Ishikawa (cell line): ENCODE data around the gene RBBP6.
A peak's percentile ranks its signal among the peaks of the same experiment; 100 is the strongest.

Experiments used
- CEBPB ChIP-seq: IDR thresholded peaks from 2 replicates; pipeline ENCODE4 v1.6.1; 2012
- CREB1 ChIP-seq: IDR thresholded peaks from 2 replicates; pipeline ENCODE4 v1.6.1; 2012; ENCODE audit warnings: low read depth
- EGR1 ChIP-seq: IDR thresholded peaks from 2 replicates; pipeline ENCODE4 v1.6.1; 2012
- EP300 ChIP-seq: IDR thresholded peaks from 2 replicates; pipeline ENCODE4 v1.6.1; 2012; ENCODE audit warnings: borderline replicate concordance
- FOXM1 ChIP-seq: IDR thresholded peaks from 2 replicates; pipeline ENCODE4 v1.6.1; 2012; ENCODE audit warnings: low read depth, borderline replicate concordance
- NFIC ChIP-seq: IDR thresholded peaks from 2 replicates; pipeline ENCODE4 v1.6.1; 2012
- RAD21 ChIP-seq: IDR thresholded peaks from 2 replicates; pipeline ENCODE4 v1.6.1; 2012; ENCODE audit warnings: low read depth
- TAF1 ChIP-seq: IDR thresholded peaks from 2 replicates; pipeline ENCODE4 v1.6.1; 2012; ENCODE audit warnings: low read depth, mild to moderate bottlenecking
- TCF12 ChIP-seq: IDR thresholded peaks from 2 replicates; pipeline ENCODE4 v1.6.1; 2012; ENCODE audit warnings: low read depth
- TEAD4 ChIP-seq: IDR thresholded peaks from 2 replicates; pipeline ENCODE4 v1.6.1; 2012
- YY1 ChIP-seq: IDR thresholded peaks from 2 replicates; pipeline ENCODE4 v1.6.1; 2012; ENCODE audit warnings: low read depth
- ZBTB7A ChIP-seq: IDR thresholded peaks from 2 replicates; pipeline ENCODE4 v1.6.1; 2012; ENCODE audit warnings: low read depth
- TF ChIP-seq, protein P1 (sequence below): IDR thresholded peaks from 2 replicates; pipeline ENCODE4 v1.6.1; 2012; ENCODE audit warnings: low read depth, mild to moderate bottlenecking
- TF ChIP-seq, protein P2 (sequence below): IDR thresholded peaks from 2 replicates; pipeline ENCODE4 v1.6.1; 2012
- TF ChIP-seq, protein P3 (sequence below): IDR thresholded peaks from 2 replicates; pipeline ENCODE4 v1.6.1; 2012

Gene RBBP6

DNA sequence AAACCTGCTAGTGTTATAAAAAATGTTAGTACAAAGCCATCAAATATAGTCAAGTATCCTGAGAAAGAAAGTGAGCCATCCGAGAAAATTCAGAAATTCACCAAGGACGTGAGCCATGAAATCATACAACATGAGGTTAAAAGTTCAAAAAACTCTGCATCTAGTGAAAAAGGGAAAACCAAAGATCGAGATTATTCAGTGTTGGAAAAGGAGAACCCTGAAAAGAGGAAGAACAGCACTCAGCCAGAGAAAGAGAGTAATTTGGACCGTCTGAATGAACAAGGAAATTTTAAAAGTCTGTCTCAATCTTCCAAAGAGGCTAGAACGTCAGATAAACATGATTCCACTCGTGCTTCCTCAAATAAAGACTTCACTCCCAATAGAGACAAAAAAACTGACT is 31.7 kb downstream of the RBBP6 start:
- TF ChIP-seq EGR1 (no peak), TEAD4 (no peak), TCF12 (no peak), FOXM1 (no peak), EP300 (no peak), RAD21 (no peak), NFIC (no peak), TAF1 (no peak), ZBTB7A (no peak), YY1 (no peak), CEBPB (no peak), CREB1 (no peak)
- TF ChIP-seq, protein P1, sequence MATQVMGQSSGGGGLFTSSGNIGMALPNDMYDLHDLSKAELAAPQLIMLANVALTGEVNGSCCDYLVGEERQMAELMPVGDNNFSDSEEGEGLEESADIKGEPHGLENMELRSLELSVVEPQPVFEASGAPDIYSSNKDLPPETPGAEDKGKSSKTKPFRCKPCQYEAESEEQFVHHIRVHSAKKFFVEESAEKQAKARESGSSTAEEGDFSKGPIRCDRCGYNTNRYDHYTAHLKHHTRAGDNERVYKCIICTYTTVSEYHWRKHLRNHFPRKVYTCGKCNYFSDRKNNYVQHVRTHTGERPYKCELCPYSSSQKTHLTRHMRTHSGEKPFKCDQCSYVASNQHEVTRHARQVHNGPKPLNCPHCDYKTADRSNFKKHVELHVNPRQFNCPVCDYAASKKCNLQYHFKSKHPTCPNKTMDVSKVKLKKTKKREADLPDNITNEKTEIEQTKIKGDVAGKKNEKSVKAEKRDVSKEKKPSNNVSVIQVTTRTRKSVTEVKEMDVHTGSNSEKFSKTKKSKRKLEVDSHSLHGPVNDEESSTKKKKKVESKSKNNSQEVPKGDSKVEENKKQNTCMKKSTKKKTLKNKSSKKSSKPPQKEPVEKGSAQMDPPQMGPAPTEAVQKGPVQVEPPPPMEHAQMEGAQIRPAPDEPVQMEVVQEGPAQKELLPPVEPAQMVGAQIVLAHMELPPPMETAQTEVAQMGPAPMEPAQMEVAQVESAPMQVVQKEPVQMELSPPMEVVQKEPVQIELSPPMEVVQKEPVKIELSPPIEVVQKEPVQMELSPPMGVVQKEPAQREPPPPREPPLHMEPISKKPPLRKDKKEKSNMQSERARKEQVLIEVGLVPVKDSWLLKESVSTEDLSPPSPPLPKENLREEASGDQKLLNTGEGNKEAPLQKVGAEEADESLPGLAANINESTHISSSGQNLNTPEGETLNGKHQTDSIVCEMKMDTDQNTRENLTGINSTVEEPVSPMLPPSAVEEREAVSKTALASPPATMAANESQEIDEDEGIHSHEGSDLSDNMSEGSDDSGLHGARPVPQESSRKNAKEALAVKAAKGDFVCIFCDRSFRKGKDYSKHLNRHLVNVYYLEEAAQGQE, result no peak
- TF ChIP-seq, protein P2, sequence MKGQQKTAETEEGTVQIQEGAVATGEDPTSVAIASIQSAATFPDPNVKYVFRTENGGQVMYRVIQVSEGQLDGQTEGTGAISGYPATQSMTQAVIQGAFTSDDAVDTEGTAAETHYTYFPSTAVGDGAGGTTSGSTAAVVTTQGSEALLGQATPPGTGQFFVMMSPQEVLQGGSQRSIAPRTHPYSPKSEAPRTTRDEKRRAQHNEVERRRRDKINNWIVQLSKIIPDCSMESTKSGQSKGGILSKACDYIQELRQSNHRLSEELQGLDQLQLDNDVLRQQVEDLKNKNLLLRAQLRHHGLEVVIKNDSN, result no peak
- TF ChIP-seq, protein P3, sequence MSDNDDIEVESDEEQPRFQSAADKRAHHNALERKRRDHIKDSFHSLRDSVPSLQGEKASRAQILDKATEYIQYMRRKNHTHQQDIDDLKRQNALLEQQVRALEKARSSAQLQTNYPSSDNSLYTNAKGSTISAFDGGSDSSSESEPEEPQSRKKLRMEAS, result no peak

DNA sequence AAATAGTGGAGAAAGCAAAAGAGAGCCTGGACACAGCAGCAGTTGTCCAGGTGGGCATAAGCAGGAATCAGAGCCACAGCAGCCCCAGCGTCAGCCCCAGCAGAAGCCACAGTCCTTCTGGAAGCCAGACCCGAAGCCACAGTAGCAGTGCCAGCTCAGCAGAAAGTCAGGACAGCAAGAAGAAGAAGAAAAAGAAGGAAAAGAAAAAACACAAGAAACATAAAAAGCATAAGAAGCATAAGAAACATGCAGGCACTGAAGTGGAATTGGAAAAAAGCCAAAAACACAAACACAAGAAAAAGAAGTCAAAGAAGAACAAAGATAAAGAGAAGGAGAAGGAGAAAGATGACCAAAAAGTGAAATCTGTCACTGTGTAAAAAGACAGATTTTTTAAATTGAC is 32.7 kb downstream of the RBBP6 start:
- TF ChIP-seq NFIC, result 0 out of 2 replicates have a peak, but pooled peaks have one; percentile 7
- TF ChIP-seq, protein P1, result no peak

DNA sequence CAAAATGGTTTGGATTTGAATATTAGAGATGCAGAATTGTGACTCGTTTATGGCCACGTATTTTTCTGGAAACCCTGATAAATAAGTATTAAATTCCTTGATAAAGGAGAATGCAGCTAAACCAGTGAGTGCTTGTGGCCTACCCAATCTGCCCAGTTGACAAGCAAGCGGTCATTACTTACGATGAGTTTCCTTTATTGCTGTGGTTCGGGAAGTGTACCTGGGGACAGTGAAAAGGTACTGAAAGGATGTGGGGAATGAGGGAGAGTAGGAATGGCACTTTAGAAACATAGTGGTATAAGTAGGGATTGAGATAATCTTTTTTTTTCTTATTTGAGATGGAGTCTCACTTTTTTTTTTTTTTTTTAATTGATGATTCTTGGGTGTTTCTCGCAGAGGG is 33.8 kb downstream of the RBBP6 start:
- TF ChIP-seq CEBPB, result no peak
- TF ChIP-seq TCF12, result no peak
- TF ChIP-seq, protein P2, result no peak
- TF ChIP-seq FOXM1, result no peak
- TF ChIP-seq, protein P1, result no peak
- no peak for TF ChIP-seq NFIC
- TF ChIP-seq TEAD4, result no peak
- no peak for TF ChIP-seq EP300
- no peak for TF ChIP-seq ZBTB7A

DNA sequence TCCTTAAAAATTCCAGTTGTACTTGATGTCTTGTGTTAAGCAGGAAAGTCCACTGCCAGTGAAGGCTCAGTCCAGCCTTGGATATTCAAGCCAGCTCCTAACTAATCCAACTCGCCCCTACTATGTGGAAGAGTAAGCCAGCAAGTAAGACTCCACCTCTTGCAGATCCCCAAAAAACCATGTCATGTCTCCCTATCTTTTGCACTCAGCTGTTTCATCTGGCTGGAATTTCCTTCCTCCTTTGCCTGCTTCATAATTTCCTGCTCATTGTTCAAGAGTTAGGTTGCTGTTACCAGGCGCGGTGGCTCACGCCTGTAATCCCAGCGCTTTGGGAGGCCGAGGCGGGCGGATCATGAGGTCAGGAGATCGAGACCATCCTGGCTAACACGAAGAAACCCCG is 37.8 kb downstream of the RBBP6 start:
- TF ChIP-seq, protein P2, result no peak

DNA sequence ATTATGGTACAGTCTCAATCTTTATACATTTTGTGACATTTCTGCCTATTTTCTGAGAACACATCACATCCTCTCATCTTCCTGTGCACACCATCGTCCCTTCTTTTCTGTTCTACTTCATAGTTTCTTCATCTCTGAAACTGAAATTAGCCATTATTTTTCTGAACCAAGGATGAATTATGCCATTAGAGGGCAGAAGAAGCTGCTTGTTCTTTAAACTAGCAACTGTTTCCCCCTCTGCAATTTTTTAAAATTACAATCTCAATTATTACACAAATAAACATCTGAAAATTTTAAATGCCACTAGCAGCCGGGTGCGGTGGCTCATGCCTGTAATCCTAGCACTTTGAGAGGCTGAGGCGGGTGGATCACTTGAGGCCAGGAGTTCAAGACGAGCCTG is 41.3 kb downstream of the RBBP6 start:
- TF ChIP-seq, protein P3, result no peak
- TF ChIP-seq RAD21, result peak; percentile 51
